AG20443 (cell line): Measurements from ENCODE around the gene GSTCD.
"Not testable (repeated sequence)": the region's sequence is repeated elsewhere in the genome, so short reads cannot be mapped to it uniquely, and the experiment has no call there.

Experiments used
- DNase-seq: peaks from one replicate; pipeline ENCODE4 v3.0.0; 2012; ENCODE audit warnings: low spot score, mixed read lengths

The GSTCD gene

DNA sequence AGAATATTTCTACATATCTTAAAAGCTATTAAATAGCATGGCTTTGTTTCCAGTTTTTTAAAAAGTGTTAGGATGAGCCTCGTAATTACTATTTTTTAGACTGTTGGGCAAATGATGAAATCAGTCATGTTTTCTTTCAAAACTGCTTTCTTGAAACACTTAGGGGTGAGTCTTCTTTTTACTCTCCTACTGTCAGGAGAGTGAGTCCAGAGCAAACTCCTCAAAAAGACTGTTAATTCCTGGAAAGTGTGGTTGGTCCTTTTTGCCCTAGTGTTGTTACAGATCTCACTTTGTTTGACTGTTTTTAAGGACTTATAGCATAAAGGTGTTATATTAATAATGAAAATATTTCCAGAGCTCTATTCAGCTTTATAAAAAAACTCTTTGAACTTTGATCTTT, 6.3 kb downstream of the GSTCD start:
- DNase-seq, result no peak

DNA sequence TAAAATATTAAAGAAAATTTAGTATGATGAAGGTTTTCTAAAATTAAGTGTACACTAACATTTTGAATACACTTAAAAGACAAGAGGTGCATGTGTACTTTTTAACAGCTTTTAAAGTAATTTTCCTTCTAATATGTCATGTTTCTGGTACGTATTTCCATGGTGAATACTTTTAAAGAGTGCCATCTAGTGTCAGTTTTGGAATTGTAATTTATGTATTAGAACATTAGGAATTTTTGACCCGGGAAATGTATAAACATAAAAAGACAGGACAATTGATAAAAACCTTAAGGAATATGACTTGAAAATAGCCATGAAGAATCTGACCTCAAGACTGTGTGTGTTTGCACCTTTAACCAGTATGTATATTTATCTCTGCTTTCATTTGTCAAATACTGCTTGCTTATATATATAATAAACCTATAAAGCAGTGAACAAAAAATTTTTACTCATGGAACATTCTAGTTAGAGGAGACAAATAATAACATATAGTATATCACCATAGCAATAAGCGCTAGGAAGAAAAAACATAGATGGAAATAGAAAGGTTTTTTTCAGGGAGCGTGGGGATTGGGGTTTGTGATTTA, 7.2 kb downstream of the GSTCD start:
- peak; percentile 45 for DNase-seq

DNA sequence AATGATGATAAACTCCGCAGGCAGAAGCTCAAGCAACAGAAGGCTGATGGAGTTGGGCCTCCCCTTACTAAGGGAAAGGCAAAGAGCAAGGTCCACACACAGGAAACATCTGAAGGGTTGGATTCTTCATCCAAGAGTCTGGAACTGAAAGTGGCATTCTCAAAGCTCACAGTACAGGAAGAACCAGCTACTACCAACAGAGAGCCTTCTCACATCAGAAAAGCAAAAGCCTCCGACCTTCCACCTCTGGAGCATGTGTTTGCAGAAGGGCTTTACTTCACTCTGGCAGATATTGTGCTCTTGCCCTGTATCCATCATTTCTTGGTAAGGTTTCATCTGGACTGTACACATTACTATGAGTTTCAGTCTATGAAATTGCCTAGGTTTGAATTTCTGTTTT, 10.6 kb downstream of the GSTCD start:
- DNase-seq, result no peak

DNA sequence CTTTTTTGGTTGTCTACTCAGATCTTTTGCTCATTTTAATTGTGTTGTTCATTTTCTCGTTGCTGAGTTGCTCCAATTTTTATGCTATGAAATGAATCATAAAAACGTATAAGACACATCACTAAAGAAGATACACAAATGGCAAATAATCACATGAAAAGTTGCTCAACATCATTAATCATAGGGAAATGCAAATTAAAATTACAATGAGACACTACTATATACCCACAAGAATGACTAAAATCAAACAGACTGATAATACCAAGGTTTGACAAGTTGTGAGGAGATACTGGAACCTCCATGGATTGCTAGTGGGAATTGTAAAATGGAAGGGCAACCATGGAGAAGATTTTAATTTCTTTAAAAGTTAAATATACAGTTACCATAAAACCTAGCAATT, 17.0 kb downstream of the GSTCD start:
- no peak for DNase-seq

DNA sequence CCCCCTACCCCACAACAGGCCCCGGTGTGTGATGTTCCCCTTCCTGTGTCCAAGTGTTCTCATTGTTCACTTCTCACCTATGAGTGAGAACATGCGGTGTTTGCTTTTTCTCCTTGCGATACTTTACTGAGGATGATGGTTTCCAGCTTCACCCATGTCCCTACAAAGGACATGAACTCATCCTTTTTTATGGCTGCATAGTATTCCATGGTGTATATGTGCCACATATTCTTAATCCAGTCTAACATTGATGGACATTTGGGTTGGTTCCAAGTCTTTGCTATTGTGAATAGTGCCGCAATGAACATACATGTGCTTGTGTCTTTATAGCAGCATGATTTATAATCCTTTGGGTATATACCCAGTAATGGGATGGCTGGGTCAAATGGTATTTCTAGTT, 21.3 kb downstream of the GSTCD start:
- not testable (repeated sequence) for DNase-seq

DNA sequence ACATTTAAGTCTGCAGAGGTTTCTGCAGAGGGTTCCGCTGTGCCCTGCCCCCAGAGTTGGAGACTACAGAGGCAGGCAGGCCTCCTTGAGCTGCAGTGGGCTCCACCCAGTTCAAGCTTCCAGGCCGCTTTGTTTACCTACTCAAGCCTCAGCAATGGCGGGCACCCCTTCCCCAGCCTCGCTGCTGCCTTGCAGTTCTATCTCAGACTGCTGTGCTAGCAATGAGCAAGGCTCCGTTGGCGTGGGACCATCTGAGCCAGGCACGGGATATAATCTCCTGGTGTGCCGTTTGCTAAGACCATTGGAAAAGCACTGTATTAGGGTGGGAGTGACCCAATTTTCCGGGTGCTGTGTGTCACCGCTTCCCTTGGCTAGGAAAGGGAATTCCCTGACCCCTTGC, 26.6 kb downstream of the GSTCD start:
- not testable (repeated sequence) for DNase-seq

DNA sequence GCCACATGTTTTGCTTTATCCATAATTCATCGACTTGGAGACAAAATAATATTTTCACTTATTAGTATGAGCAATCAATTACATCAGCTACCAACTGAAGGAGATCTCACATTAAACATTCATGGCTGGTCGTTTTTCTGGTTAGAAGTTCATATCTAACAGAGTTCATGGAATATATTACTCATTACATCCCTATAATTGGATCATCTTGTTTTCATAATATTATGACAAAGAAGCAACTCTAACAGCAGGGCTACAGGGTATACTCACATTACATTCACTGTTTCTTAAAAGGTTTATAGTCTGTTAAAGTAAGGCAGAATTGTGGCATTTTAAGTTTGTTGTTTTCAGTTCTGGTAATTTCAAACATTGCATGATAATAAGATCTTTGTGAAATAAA, 33.0 kb downstream of the GSTCD start:
- no peak for DNase-seq

DNA sequence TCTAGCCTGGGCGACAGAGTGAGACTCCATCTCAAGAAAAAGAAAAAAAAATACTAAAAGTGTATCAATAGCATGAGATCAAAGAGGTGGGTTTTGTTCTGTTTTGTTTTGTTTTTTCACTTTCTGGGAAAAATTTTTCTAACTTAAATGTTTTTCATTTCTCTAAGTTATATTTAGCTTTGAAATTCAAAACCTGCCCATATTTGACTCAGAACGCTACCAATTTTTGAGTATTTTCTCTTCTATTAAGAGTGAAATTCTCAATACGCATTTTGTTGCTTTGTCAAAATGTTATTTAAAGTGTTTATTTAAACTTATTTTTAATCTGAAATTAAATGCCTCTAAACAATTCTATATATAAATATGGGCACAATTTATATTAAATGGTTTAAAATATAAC, 39.6 kb downstream of the GSTCD start:
- DNase-seq, result no peak

DNA sequence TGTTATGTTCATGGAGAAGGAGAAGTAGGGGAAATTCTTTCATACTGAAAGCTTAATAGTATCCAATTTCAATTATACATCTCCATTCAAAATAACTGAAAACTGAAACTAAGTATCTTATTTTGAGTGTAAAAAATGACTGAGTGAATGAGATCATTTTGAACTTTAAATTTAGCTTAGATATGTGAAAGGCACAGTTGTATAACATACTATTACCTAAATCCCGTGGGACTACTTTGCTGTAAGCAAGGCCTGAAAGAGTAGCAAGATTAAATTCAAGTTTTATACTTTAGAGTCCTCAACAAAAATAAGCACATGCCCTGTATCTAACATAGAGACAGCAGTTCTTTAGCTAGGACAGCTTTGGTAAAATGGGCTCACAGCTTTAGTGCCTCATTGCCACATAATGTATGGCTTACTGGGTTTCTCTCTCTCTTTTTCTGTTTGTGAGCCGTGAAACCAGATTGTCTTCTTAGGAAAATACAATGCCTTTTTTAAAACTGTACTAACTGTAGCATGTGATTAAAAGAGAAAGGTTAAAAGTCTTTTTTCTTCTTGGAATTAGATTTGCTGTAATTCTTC, 43.2 kb downstream of the GSTCD start:
- DNase-seq, result no peak

DNA sequence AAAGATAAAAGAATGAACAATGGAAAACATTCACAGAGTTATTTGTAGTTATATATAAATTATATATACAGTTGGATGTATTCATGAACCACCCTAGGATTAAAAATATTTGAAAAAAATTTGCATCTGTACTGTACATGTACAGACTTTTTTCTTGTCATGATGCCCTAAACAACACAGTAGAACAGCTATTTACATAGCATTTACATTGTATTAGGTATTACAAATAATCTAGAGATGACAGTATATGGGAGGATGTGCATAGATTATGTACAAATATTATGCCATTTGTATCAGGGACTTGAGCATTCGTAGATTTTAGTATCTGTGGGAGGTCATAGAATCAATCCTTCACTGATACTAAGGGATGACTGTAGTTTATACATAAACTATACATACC, 44.8 kb downstream of the GSTCD start:
- DNase-seq, result no peak

DNA sequence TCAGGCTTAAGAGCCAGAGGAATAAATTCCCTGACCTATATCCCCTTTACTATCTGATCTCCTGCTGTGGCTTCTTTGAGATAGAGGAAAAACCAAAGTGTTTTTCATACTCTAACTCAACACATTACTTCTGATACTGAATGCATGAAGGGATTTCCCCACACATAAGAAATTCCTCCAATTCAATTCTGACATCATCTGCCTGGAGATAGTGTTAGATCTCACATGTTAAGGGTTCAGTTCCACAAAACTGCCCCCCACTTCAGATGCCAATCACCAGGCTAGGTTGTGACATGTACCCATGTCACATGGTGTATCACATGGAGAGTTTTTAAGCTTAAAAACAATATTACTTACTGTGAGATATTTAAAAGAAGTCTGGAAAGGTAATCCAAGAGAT, 46.8 kb downstream of the GSTCD start:
- DNase-seq, result no peak

DNA sequence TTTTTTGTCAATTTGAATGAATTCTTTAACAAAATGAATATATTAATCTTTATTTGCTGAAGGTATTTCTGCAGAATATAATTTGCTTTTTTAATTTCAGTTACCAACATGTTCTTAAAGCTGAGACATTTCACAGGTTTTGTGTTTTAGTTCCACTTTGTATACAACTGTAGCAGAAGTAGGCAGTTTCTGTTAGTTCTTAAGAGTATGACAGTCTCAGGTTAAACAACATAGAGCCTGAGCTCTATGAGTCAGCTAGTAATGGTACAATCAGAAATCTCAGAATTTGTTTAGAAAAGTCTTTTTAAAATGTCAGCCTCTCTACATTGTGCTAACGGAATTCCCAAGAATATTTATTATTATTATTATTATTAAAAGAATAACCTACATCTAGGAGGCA, 50.4 kb downstream of the GSTCD start:
- no peak for DNase-seq

DNA sequence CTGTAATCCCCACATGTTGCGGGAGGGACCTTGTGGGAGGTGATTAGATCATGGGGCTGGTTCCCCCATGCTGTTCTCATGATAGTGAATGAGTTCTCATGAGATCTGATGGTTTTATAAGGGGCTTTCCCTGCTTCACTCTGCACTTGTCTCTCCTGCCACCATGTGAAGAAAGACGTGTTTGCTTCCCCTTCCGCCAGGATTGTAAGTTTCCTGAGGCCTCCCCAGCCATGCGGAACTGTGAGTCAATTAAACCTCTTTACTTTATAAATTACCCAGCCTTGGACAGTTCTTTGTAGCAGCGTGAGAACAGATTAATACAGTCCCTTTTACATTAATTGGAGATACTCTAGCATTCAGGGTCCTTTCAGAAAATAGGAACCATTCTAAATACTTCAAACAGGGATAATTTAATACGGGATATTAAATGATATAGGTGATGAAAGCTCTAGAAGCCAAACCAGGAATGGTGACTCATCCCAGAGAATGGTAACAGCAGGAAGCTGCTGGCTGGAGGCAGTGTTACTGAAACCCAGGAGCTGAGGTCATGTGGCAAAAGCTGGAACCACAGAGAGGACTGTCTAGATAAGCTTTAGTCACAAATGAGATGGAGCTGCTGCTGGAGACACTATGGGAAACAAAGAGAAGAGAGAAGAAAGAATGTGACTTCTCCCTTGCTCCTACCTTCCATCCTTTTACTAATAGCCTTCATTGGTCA, 57.3 kb downstream of the GSTCD start:
- peak; percentile 73 for DNase-seq

DNA sequence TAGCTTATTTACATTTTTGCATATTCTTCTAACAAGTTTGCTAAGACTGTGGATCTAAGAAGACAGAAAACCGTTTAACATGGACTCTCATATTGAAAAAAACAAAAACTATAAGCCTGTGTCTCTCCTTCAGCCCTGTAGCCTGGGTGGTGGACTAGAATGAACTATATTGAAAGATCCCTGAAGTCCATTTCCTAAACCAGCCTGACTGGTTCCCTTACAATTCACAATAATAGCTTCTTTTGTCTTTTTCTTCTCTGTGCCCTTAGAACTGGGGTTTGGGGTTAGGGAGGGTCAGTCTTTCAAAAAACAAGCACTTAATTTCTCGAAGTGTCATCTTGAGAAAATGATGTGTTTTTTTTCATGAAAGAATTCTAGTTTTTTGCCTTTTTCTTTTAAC, 59.0 kb downstream of the GSTCD start:
- DNase-seq, result no peak

DNA sequence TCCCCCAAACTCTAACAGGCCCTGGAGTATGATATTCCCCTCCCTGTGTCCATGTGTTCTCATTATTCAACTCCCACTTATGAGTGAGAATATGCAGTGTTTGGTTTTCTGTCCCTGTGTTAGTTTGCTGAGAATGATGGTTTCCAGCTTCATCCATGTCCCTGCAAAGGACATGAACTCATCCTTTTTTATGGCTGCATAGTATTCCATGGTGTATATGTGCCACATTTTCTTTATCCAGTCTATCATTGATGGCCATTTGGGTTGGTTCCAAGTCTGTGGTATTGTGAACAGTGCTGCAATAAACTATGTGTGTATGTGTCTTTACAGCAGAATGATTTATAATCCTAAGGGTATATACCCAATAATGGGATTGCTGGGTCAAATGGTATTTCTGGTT, 61.9 kb downstream of the GSTCD start:
- DNase-seq, result not testable (repeated sequence)

DNA sequence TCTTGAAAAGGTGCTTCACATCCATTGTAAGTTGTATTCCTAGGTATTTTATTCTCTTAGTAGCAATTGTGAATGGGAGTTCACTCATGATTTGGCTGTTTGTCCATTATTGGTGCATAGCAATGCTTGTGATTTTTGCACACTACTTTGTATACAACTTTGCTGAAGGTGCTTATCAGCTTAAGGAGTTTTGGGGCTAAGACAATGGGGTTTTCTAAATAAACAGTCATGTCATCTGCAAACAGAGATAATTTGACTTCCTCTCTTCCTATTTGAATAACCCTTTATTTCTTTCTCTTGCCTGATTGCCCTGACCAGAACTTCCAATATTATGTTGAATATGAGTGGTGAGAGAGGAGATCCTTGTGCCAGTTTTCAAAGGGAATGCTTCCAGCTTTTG, 63.5 kb downstream of the GSTCD start:
- DNase-seq, result not testable (repeated sequence)

DNA sequence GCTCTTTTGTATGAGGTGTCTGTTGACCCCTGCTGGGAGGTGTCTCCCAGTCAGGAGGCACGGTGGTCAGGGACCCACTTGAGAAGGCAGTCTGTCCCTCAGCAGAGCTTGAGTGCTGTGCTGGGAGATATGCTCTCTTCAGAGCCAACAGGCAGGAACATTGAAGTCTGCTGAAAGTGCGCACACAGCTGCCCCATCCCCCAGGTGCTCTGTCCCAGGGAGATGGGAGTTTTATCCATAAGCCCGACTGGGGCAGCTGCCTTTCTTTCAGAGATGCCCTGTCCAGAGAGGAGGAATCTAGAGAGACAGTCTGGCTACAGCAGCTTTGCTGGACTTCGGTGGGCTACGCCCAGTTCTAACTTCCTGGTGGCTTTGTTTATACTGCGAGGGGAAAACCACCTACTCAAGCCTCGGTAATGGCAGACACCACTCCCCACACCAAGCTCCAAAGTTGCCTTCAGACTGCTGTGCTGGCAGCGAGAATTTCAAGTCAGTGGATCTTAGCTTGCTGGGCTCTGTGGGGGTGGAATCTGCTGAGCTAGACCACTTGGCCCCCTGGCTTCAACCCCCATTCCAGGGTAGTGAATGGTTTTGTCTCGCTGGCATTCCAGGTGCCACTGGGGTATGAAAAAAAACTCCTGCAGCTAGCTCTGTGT, 67.3 kb downstream of the GSTCD start:
- not testable (repeated sequence) for DNase-seq

DNA sequence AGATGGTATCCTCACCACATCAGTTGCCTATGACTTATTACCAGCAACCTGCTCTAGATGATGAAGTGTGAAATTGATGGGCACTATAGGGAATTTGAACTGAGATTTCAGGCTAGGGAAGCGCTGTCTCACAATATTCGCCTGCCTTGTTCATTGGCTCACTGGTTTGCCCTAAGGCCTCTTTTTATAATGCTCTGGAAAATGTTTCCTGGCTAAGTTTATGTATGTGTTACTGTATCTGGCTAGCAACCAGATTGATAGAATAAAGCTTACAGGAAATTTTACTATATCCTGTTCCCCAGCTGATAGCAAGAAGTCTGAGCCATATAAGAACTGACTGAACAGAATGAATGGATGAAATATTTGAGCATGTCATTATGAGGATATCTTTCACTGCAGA, 71.6 kb downstream of the GSTCD start:
- DNase-seq, result no peak

DNA sequence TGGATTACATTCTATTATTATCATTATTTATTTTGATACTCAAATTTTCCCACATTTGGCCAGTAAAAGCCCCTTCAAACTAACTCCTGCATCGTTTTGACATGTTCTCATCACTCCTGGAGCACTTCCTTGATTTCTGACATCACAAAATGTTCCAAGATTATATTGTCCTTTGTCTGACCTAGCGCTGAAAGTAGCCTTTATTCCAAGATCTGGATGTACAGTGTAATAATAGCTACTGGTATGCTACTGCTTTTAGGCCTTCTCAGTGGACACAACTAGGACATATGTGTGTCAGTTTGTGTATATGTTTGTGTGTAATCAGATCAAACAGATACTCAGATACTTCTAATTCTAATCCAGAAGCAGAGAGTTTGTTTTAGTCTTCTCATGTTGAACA, 76.2 kb downstream of the GSTCD start:
- no peak for DNase-seq

DNA sequence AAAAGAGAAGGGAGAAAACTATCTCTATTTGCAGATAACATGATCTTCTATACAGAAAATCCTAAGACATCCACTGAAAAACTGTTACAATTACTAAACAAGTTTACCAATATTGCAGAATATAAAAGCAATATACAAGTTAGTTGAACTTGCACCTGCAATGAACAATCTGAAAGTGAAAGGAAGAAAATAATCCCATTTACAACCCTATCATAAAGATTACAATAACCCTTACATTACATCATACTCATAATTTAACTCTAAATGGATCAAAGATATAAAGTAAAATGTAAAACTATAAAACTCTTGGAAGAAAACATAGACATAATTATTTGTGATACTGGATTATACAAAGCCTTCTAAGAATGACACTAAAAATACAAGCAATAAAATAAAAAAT, 77.2 kb downstream of the GSTCD start:
- DNase-seq, result no peak

DNA sequence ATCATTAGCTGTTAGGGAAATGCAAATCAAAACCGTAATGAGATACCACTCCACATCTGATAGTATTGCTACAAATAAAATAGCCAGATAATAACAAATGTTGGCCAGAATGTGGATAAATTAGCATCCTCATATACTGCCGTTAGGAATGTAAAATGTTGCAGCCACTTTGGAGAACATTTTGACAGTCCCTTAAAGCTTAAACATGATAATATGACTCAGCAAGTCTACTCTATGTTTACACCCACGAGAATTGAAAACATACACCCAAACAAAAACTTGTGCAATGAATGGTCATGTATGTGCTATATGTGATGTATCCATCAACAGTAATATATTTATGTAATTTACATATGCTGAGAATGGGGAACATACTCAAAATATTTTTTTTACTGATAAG, 78.2 kb downstream of the GSTCD start:
- DNase-seq, result no peak

DNA sequence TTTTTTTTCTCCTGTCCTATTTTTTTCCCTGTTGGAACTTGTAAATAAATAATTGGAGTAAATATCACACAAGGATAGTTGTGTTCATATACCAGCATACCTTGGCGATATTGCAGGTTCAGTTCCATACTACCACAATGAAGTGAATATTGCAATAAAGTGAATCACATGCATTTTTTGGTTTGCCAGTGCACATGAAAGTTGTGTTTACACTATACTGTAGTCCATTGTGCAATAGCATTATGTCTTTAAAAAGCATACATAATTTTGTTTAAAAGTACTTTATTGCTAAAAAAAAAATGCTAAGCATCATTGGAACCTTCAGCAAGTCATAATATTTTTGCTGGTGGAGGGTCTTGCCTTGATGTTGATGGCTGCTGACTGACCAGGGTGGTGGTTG, 88.6 kb downstream of the GSTCD start:
- no peak for DNase-seq

DNA sequence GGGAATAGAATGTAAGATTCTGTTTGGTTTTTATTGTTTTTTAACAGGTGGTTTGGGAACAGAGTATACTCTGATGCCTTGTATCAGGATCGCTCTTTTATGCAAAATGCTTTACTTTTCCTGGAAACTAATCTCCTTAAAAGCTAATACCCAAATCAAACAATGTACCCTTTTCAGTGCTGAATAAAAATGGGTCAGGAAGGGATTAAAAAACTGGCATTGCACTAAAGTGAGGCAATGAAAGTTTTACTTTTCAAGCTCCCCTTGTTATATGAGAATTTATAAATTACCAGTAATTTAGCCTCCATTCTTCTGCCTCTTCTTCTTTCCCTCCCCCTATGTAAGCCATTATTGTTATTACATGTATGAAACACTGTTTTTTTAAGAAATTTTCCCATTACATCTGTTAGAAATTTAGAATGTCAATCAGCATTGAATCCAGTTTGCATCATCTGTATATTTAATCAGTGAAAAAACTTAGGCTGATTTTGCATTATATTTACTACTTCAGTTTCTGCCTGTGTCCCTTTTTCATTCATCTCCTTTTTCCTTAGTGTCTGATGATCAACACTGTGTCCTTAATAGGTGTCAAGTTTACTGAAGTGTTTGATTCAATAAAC, 97.0 kb downstream of the GSTCD start:
- no peak for DNase-seq
